ENCODE results near the gene PPP2R5B.

The PPP2R5B gene

GRCh38 chr11:64923944-64924909 is at the start of gene PPP2R5B:
TSS of gene PPP2R5B (plus strand) at chr11:64924689. CDS start at chr11:64925735, 1,046 bp downstream.
- peak; percentile 97 for ATAC-seq (replicated peaks; ENCODE audit: extremely low read depth, poor library complexity, severe bottlenecking)
- Mint-ChIP-seq H3K4me1 (peaks cover 25% of the 10 kb centered on the region), H3K9me3 (no peaks in the 10 kb centered on the region), H3K36me3 (ENCODE audit: insufficient read depth) (peaks cover 7% of the 10 kb centered on the region), H3K4me3 (peak within 1 kb of the TSS; percentile 98), H3K27me3 (no peaks in the 10 kb centered on the region), H3K27ac (ENCODE audit: low read depth) (peak within 1 kb of the TSS; percentile 97)
- DNase-seq (ENCODE audit: low spot score in 2 of 2), result peak; percentile 81 to 83

- H3K4me1 Mint-ChIP-seq, result peaks cover 79% of the 10 kb centered on the region
- peaks cover 74% of the 10 kb centered on the region for H3K36me3 Mint-ChIP-seq (ENCODE audit: insufficient read depth)
- H3K4me3 Mint-ChIP-seq, result peak overlapping the region; percentile 96
- H3K27ac Mint-ChIP-seq (ENCODE audit: low read depth), result peak overlapping the region; percentile 91
- DNase-seq (ENCODE audit: low spot score in 2 of 2) (no peak), ATAC-seq (replicated peaks; ENCODE audit: extremely low read depth, poor library complexity, severe bottlenecking) (no peak)
- no peaks in the 10 kb centered on the region for H3K9me3 Mint-ChIP-seq
- no peaks in the 10 kb centered on the region for H3K27me3 Mint-ChIP-seq
These were observed 48.9 kb upstream of the PPP2R5B start for GRCh38 chr11:64875369-64876228.

DNA sequence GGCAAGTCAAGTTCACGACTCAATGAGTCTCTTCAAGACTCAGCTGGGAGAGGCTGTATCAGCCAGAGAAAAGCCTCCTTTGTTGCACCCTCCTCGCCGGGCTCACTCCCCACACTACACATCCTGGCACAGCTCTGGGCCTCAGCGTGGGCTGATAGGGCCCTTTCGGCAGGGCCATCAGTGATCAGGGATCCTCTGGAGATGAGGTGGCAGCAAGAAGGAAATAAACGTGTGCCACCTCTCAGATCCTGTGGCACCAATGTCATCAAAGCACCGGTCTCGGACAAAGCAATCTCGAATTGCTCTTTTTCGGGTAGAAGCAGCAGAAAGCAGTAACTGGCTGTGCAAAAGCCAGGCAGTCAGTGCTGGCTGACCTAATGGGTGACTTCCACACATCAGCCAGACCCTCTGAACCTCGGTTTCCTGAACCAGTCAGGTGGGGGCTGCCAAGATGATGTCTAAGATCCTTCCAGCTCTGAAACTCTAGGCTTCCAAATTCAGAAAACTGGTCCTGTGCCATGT is 48.2 kb upstream of the PPP2R5B start:
- no peak for ATAC-seq (replicated peaks; ENCODE audit: extremely low read depth, poor library complexity, severe bottlenecking)
- Mint-ChIP-seq H3K36me3 (ENCODE audit: insufficient read depth) (peaks cover 70% of the 10 kb centered on the region), H3K9me3 (no peaks in the 10 kb centered on the region), H3K4me1 (peaks cover 79% of the 10 kb centered on the region), H3K27me3 (no peaks in the 10 kb centered on the region), H3K27ac (ENCODE audit: low read depth) (peak overlapping the region; percentile 91), H3K4me3 (peak overlapping the region; percentile 96)
- DNase-seq (ENCODE audit: low spot score in 2 of 2), result no peak

GRCh38 chr11:64876835-64877341 is 47.6 kb upstream of the PPP2R5B start:
- no peaks in the 10 kb centered on the region for H3K9me3 Mint-ChIP-seq
- no peaks in the 10 kb centered on the region for H3K27me3 Mint-ChIP-seq
- ATAC-seq (replicated peaks; ENCODE audit: extremely low read depth, poor library complexity, severe bottlenecking), result no peak
- peaks cover 76% of the 10 kb centered on the region for H3K4me1 Mint-ChIP-seq
- H3K27ac Mint-ChIP-seq (ENCODE audit: low read depth), result peak overlapping the region; percentile 91
- H3K4me3 Mint-ChIP-seq, result peak overlapping the region; percentile 96
- no peak for DNase-seq (ENCODE audit: low spot score in 2 of 2)
- peaks cover 66% of the 10 kb centered on the region for H3K36me3 Mint-ChIP-seq (ENCODE audit: insufficient read depth)

- H3K36me3 Mint-ChIP-seq (ENCODE audit: insufficient read depth), result peaks cover 59% of the 10 kb centered on the region
- ATAC-seq (replicated peaks; ENCODE audit: extremely low read depth, poor library complexity, severe bottlenecking), result no peak
These were observed 46.9 kb upstream of the PPP2R5B start for GRCh38 chr11:64877390-64878222.

GRCh38 chr11:64878223-64878493 is 46.3 kb upstream of the PPP2R5B start:
- no peak for DNase-seq (ENCODE audit: low spot score in 2 of 2)

More at GRCh38 chr11:64877390-64878222, 46.9 kb upstream of the PPP2R5B start:
- Mint-ChIP-seq H3K27ac (ENCODE audit: low read depth) (peak overlapping the region; percentile 91), H3K9me3 (no peaks in the 10 kb centered on the region), H3K4me3 (peak overlapping the region; percentile 96), H3K4me1 (peaks cover 74% of the 10 kb centered on the region), H3K27me3 (no peaks in the 10 kb centered on the region)
- DNase-seq (ENCODE audit: low spot score in 2 of 2), result no peak

DNA sequence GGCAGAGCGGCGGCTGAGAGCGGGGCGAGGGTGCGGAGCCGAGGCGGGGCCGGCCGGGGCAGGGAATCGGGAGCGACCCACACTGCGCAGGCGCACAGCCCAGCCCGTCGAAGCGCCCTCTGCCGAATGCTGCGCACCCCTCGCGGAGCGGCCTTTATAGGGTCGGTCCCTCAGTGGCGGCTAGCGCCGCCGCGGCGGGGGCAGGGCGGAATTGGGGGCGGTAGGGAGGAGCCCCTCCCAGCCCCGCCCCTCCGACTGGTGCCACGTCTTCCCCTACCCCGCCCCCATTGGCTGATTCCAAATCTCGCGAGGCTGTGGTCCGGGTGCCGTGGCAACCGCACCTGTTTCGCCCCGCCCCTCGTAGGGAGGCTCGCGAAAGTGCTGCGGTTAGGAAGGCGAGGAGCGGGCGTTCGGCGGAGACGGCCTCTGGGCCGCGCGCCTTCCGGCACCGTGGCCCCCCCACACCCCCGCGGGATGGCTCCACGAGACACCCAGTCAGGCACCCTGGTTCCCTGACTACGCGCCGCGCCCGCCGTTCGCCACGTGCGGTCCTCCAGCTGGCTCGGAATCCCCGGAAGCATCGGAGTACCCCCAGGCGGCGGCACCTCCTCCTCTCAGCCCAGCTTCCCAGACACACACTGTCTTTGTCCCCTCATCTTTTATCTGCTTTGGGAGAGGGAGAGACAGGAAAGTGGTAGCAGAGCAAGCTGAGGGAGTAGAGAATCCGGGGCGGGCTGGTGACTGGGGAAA is 45.8 kb upstream of the PPP2R5B start, which contains the start of gene EHD1:
Gene EHD1, minus strand, starts transcription at position 128 of the 750 bp plus-strand sequence. CDS start 157 bp downstream, outside the sequence.
- DNase-seq (ENCODE audit: low spot score in 2 of 2) (peak; percentile 98 to 100), ATAC-seq (replicated peaks; ENCODE audit: extremely low read depth, poor library complexity, severe bottlenecking) (peak; percentile 79)
- Mint-ChIP-seq H3K36me3 (ENCODE audit: insufficient read depth) (peaks cover 49% of the 10 kb centered on the region), H3K27ac (ENCODE audit: low read depth) (peak within 1 kb of the TSS; percentile 91), H3K4me1 (peaks cover 65% of the 10 kb centered on the region), H3K9me3 (no peaks in the 10 kb centered on the region), H3K27me3 (no peaks in the 10 kb centered on the region), H3K4me3 (peak within 1 kb of the TSS; percentile 96)

More at GRCh38 chr11:64878223-64878493, 46.3 kb upstream of the PPP2R5B start:
- Mint-ChIP-seq H3K4me1 (peaks cover 68% of the 10 kb centered on the region), H3K4me3 (peak overlapping the region; percentile 96), H3K27me3 (no peaks in the 10 kb centered on the region), H3K9me3 (no peaks in the 10 kb centered on the region), H3K36me3 (ENCODE audit: insufficient read depth) (peaks cover 54% of the 10 kb centered on the region), H3K27ac (ENCODE audit: low read depth) (peak overlapping the region; percentile 91)
- peak; percentile 27 for ATAC-seq (replicated peaks; ENCODE audit: extremely low read depth, poor library complexity, severe bottlenecking)

GRCh38 chr11:64879244-64879900 is 45.1 kb upstream of the PPP2R5B start:
- Mint-ChIP-seq H3K36me3 (ENCODE audit: insufficient read depth) (peaks cover 44% of the 10 kb centered on the region), H3K4me1 (peaks cover 66% of the 10 kb centered on the region), H3K4me3 (peak overlapping the region; percentile 96), H3K27ac (ENCODE audit: low read depth) (peak overlapping the region; percentile 91), H3K9me3 (no peaks in the 10 kb centered on the region), H3K27me3 (no peaks in the 10 kb centered on the region)
- ATAC-seq (replicated peaks; ENCODE audit: extremely low read depth, poor library complexity, severe bottlenecking) (no peak), DNase-seq (ENCODE audit: low spot score in 2 of 2) (no peak)

DNA sequence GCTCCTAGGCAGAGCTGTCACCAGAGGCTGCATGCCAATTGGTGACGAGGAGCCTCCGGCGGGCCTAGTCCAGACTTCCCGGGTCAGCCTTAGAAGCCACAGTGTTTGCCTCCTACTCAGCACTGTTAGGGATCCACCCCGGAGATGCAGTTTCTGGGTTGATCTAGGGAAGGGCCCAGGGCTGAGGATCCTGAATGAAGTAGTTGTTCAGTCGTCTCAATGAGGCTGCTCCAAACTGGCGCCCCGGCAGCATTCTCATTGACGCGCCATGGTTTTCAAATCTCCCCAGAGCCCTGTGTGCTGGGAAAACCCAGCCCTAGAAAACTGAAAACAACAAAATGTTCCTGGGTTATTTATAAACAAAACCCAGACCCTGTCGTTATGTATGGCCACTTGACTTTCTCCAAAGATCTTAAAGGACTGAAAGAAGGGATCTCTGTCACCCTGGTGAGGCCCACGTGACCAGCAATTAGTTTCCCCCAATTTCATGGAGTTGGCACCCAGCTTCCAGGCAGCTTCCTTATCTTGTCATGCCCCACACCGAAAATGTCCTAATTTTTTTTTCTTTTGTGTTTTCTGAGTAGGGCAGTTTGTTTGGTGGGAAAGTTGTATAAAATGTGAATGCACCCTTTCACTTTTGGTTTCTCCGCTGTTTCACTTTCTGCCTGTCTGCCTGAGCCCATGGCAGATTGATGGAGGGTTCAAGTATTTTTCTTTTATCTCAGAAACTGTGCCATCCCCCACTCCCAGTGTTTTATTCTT is 44.1 kb upstream of the PPP2R5B start:
- H3K36me3 Mint-ChIP-seq (ENCODE audit: insufficient read depth), result peaks cover 35% of the 10 kb centered on the region
- peak overlapping the region; percentile 91 for H3K27ac Mint-ChIP-seq (ENCODE audit: low read depth)
- DNase-seq (ENCODE audit: low spot score in 2 of 2) (no peak), ATAC-seq (replicated peaks; ENCODE audit: extremely low read depth, poor library complexity, severe bottlenecking) (no peak)
- no peaks in the 10 kb centered on the region for H3K27me3 Mint-ChIP-seq
- H3K4me1 Mint-ChIP-seq, result peaks cover 56% of the 10 kb centered on the region
- peak overlapping the region; percentile 96 for H3K4me3 Mint-ChIP-seq
- H3K9me3 Mint-ChIP-seq, result no peaks in the 10 kb centered on the region

GRCh38 chr11:64881476-64881875 is 43.0 kb upstream of the PPP2R5B start:
- no peak for DNase-seq (ENCODE audit: low spot score in 2 of 2)
- H3K36me3 Mint-ChIP-seq (ENCODE audit: insufficient read depth), result peaks cover 29% of the 10 kb centered on the region
- no peak for ATAC-seq (replicated peaks; ENCODE audit: extremely low read depth, poor library complexity, severe bottlenecking)
- H3K9me3 Mint-ChIP-seq, result no peaks in the 10 kb centered on the region
- H3K4me3 Mint-ChIP-seq, result peak overlapping the region; percentile 96
- no peaks in the 10 kb centered on the region for H3K27me3 Mint-ChIP-seq
- peaks cover 51% of the 10 kb centered on the region for H3K4me1 Mint-ChIP-seq
- H3K27ac Mint-ChIP-seq (ENCODE audit: low read depth), result no peak overlapping the region

Measured in central memory CD8-positive, alpha-beta T cell (primary cell).